Neural progenitor cell (in vitro differentiated cells): Measurements from ENCODE around the gene HAND1.

Experiments
- CTCF ChIP-seq: fragments of 200-600 bp; sonication (generic); IDR thresholded peaks from 2 replicates; pipeline ENCODE4 v1.5.1; 2017; ENCODE audit warnings: antibody characterized with exemption, mild to moderate bottlenecking
- EZH2 ChIP-seq: fragments of 200-600 bp; sonication (generic); IDR thresholded peaks from 2 replicates; pipeline ENCODE4 v1.6.1; 2017; ENCODE audit warnings: antibody characterized with exemption, mild to moderate bottlenecking, moderate library complexity

- TF ChIP-seq CTCF (no peak), EZH2 (no peak)
These were observed 46.9 kb downstream of the HAND1 start for GRCh38 chr5:154430961-154431630.
